HepG2 (cell line): ENCODE data around the gene WNT5A. TPM values are rescaled to one million over a fixed set of nuclear protein-coding genes. Genes with fewer than 3 reads are reported as not detected.
A peak's percentile ranks its signal among the peaks of the same experiment; 100 is the strongest.

Experiments used
- ATAC-seq: fragments of 200-7000 bp; cut with Tn5 transposase; 3 replicates; pipeline ENCODE4 v1.9.1; 2020; ENCODE audit warnings: mild to moderate bottlenecking, moderate library complexity
- BruUV-seq: library from RNA; stranded (reverse); fragments of 400-500 nt; replicated peaks from 2 replicates; lab custom pipeline; 2021; lab: Mats Ljungman, UMichigan
- CTCF ChIA-PET: fragments of 300-600 bp; formaldehyde crosslinking; extraction: SDS; loops from one replicate; lab custom pipeline; 2021; ENCODE audit warnings: low total read pairs, inconsistent platforms, low intra/inter-chr PET ratio; lab: Yijun Ruan, JAX
- POLR2A ChIA-PET: fragments of 350-600 bp; sonication (Branson Sonifier 250); formaldehyde crosslinking; loops from one replicate; lab custom pipeline; 2020; ENCODE audit warnings: antibody characterized with exemption, inconsistent platforms; lab: Yijun Ruan, JAX
- DNase-seq: peaks from one replicate; pipeline ENCODE4 v3.0.0-alpha.2; 2015; ENCODE audit warnings: low spot score
- FAIRE-seq: peaks from 3 replicates; lab custom pipeline; 2011; peaks lifted over from hg19 to GRCh38; lab: Jason Lieb, UNC
- H2AFZ ChIP-seq: one replicate; pipeline ENCODE4 v1.6.1; 2011; ENCODE audit warnings: low read length, inconsistent platforms
- H3K27ac ChIP-seq: fragments of 300-600 bp; 3 replicates; pipeline ENCODE4 v1.8.0; 2011; ENCODE audit warnings: mixed run types, mild to moderate bottlenecking, mixed read lengths, low read length, inconsistent platforms; ENCODE audit not compliant: insufficient read depth; ENCODE audit errors: extremely low read length
- H3K27me3 ChIP-seq, 2 experiments: fragments of 200-600 bp in 1 of 2; 2 replicates in 1 of 2; 3 replicates in 1 of 2; pipeline versions ENCODE4 v1.6.0 to v1.8.0; 2011; ENCODE audit warnings: low read length in 2 of 2, mild to moderate bottlenecking in 2 of 2, moderate library complexity in 2 of 2, inconsistent platforms in 1 of 2; ENCODE audit not compliant: insufficient read depth in 2 of 2, control insufficient read depth in 1 of 2
- H3K36me3 ChIP-seq, 2 experiments: fragments of 200-600 bp in 1 of 2; replicated peaks in 1 of 2; 2 replicates in 1 of 2; 3 replicates in 1 of 2; pipeline versions ENCODE4 v1.5.1 to v1.8.0; 2011; ENCODE audit warnings: low read length in 2 of 2, inconsistent platforms in 1 of 2; ENCODE audit not compliant: insufficient read depth in 2 of 2, control insufficient read depth in 1 of 2
- H3K4me1 ChIP-seq: 2 replicates; pipeline ENCODE4 v1.5.1; 2012; ENCODE audit warnings: low read length, inconsistent platforms; ENCODE audit not compliant: insufficient read depth
- H3K4me2 ChIP-seq: 2 replicates; pipeline ENCODE4 v1.6.0; 2011; ENCODE audit warnings: low read depth, low read length, inconsistent platforms
- H3K4me3 ChIP-seq, 3 experiments: fragments of 200-600 bp in 1 of 3; sonication (generic), shearing (Covaris generic) in 1 of 3; replicated peaks in 1 of 3; 2 replicates each; pipeline ENCODE4 v1.5.1; 2011 to 2016; ENCODE audit warnings: low read length in 3 of 3, inconsistent platforms in 2 of 3, low read depth in 2 of 3, mild to moderate bottlenecking in 2 of 3, control low read depth in 1 of 3, mixed read lengths in 1 of 3; ENCODE audit not compliant: insufficient read depth in 1 of 3
- H3K79me2 ChIP-seq: one replicate; pipeline ENCODE4 v1.6.1; 2011; ENCODE audit warnings: low read length, inconsistent platforms; ENCODE audit not compliant: insufficient read depth
- H3K9ac ChIP-seq: 2 replicates; pipeline ENCODE4 v1.6.0; 2011; ENCODE audit warnings: mild to moderate bottlenecking, low read depth, low read length, inconsistent platforms; ENCODE audit not compliant: insufficient read depth
- H3K9me3 ChIP-seq: 2 replicates; pipeline ENCODE4 v1.5.1; 2012; ENCODE audit warnings: mild to moderate bottlenecking, low read length
- H4K20me1 ChIP-seq: 2 replicates; pipeline ENCODE4 v1.6.0; 2011; ENCODE audit warnings: inconsistent platforms, mild to moderate bottlenecking, low read length, moderate library complexity; ENCODE audit not compliant: insufficient read depth
- GABPB1 ChIP-seq: IDR thresholded peaks from 2 replicates; pipeline ENCODE4 v1.6.1; 2016; ENCODE audit warnings: mild to moderate bottlenecking, missing genetic modification reagents, moderate library complexity, missing compliant biosample characterization
- MNT ChIP-seq: fragments of 450-650 bp; IDR thresholded peaks from 2 replicates; pipeline ENCODE4 v1.6.1; 2016
- STAT5B ChIP-seq: sonication (generic); formaldehyde crosslinking; IDR thresholded peaks from 2 replicates; pipeline ENCODE4 v1.4.0; 2020; ENCODE audit warnings: missing genetic modification reagents
- ZNF816 ChIP-seq: sonication (generic); formaldehyde crosslinking; IDR thresholded peaks from 2 replicates; pipeline ENCODE4 v1.8.0; 2022; ENCODE audit warnings: missing genetic modification reagents, mild to moderate bottlenecking, borderline replicate concordance
- WGBS: methylation state at CpG from one replicate; pipeline ENCODE4 v1.1.6; 2017; ENCODE audit warnings: low lambda C conversion rate; 5-methylcytosine and 5-hydroxymethylcytosine counted together
- in situ Hi-C: cut with HindIII; loops from 2 replicates; pipeline ENCODE4 v1.10.0; 2017; ENCODE audit warnings: low pct_unique_long_range_greater_than_20kb; ENCODE audit not compliant: extremely low pct_ligation_motif_present
- intact Hi-C: fragments of 100-400 bp; cut with micrococcal nuclease; formaldehyde crosslinking; loops from one replicate; pipeline ENCODE4 v1.10.0; 2022; ENCODE audit not compliant: unreplicated experiment
- polyA plus RNA-seq, 8 experiments: library from polyadenylated mRNA; depleted of rRNA in 3 of 8; stranded (reverse) in 7 of 8; unstranded in 1 of 8; fragments of >200 nt; fragmentation: Illumina TruSeq in 4 of 8; extraction: Trizol in 4 of 8; gene quantifications; 2 replicates each; pipeline versions ENCODE4 v1.2.1 to v1.2.3, GENCODE V29; 2011 to 2016; ENCODE audit warnings: low read depth in 4 of 8, missing spikeins in 1 of 8, mixed read lengths in 1 of 8; ENCODE audit not compliant: insufficient read depth in 1 of 8
- total RNA-seq, 5 experiments: library from RNA; depleted of rRNA; stranded (reverse); fragments of >200 nt; fragmentation: Illumina TruSeq; extraction: Trizol; gene quantifications; 2 replicates each; pipeline ENCODE4 v1.2.3, GENCODE V29; 2016; ENCODE audit warnings: low read depth in 1 of 5

WNT5A gene
- total and polyA plus RNA-seq, 2 of the 13 experiments (the other 11 are each of a cell fraction or from before 2014, with no cell fraction given) = not detected

DNA sequence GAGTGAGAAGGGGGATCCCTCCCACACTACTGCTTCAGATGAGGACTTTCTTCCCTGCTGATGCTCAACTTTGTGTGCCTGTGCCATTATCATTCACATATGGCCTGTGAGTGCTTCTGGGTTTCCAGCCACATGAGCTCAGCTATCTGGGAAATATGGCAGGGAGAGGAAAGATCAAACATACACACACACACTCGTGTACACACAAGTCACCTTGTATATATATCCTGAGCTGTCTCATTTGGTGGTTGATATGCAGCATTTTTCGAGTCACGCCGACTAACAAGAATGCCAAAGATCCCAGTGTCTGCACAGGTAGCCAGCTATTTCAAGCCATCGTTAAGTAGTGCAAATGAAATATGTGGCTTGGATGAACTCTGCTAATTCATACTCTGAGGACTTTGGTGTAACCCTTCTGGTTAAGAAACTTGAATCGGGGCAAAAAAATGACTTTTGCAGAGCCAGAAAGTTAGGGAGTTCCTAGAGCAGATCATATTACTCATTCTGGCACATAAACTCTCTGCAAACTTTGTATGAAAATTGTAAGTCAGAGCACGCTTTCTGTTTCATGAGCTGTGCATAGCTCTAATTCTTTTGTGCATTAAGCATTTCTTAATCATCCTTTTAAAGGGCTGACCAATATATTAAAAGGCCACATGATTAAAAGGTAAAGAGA, 24.9 kb upstream of the WNT5A start:
- BruUV-seq = no TSS peak
- Histone ChIP-seq H3K4me2 (no peak overlapping the region), H2AFZ (no peak overlapping the region), H3K9me3 (no peaks in the 10 kb centered on the region), H3K36me3 (no peaks in the 10 kb centered on the region), H3K27me3 (peaks cover 0 to 1% of the 10 kb centered on the region in 2 experiments; a peak in 2 of 5 replicates), H4K20me1 (no peaks in the 10 kb centered on the region), H3K27ac (no peak overlapping the region), H3K79me2 (no peaks in the 10 kb centered on the region), H3K4me1 (no peaks in the 10 kb centered on the region), H3K9ac (no peak overlapping the region), H3K4me3 (no peak overlapping the region)
- WGBS = 50% methylated on average over 7 of the region's 7 CpGs
- intact Hi-C loops = no loop called here
- ATAC-seq = no peak
- no peak for TF ChIP-seq STAT5B
- no peak for TF ChIP-seq ZNF816
- CTCF ChIA-PET = no interaction called here
- POLR2A ChIA-PET = no interaction called here
- in situ Hi-C loops = no loop called here
- no peak for DNase-seq
- FAIRE-seq = no peak

DNA sequence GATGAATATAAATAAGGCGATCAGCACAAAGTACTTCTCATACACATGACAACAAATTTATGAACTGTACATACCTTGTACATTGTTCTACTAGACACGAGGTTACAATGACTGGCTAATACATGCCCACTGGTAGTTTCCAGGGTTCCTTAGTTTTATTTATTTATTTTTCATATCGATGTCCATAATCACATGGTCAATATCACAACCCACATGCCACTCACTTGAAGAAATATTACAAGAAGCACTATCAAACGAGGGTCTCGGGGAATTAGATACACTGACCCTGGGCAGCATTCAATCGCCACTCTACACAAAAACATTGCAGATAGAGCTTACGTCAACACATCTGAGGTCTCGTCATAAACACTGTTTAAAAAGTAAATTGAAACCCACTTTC, 21.2 kb upstream of the WNT5A start:
- CTCF ChIA-PET = no interaction called here
- 39% methylated on average over 8 of the region's 8 CpGs for WGBS
- no peak overlapping the region for H3K9ac ChIP-seq
- H3K36me3 ChIP-seq = no peaks in the 10 kb centered on the region
- H2AFZ ChIP-seq = no peak overlapping the region
- H3K9me3 ChIP-seq = no peaks in the 10 kb centered on the region
- no peaks in the 10 kb centered on the region for H4K20me1 ChIP-seq
- no peak overlapping the region for H3K4me2 ChIP-seq
- TF ChIP-seq MNT (peak; percentile 92), GABPB1 (CRISPR knock-in tag) (no peak)
- POLR2A ChIA-PET = no interaction called here
- H3K27ac ChIP-seq = no peak overlapping the region
- no peak for ATAC-seq
- intact Hi-C loops = no loop called here
- no TSS peak for BruUV-seq
- no peak overlapping the region for H3K4me3 ChIP-seq
- no peak for FAIRE-seq
- no peak for DNase-seq
- H3K27me3 ChIP-seq = peaks cover 0 to 1% of the 10 kb centered on the region in 2 experiments; a peak in 2 of 5 replicates
- in situ Hi-C loops = no loop called here
- no peaks in the 10 kb centered on the region for H3K79me2 ChIP-seq
- H3K4me1 ChIP-seq = no peaks in the 10 kb centered on the region
